Stimulated activated CD4-positive, alpha-beta T cell treated with anti-CD3 and anti-CD28 coated beads, Interleukin-12 subunit alpha, Interleukin-12 subunit beta, amount 100 ng/mL, for 48 hours (primary cell): ENCODE results near the gene DLGAP4.
"Not testable (repeated sequence)": the region's sequence is repeated elsewhere in the genome, so short reads cannot be mapped to it uniquely, and the experiment has no call there.

Experiments used
- DNase-seq, 3 donors: peaks; one replicate each; pipeline ENCODE4 v3.0.0-alpha.2; 2020; ENCODE audit warnings: low read depth in 2 of 3, low spot score in 1 of 3

DLGAP4 gene

GRCh38 chr20:36377348-36378326 is 71.5 kb downstream of the DLGAP4 start:
- no peak for DNase-seq

GRCh38 chr20:36378686-36379085 is 72.5 kb downstream of the DLGAP4 start:
- DNase-seq, result no peak

DNA sequence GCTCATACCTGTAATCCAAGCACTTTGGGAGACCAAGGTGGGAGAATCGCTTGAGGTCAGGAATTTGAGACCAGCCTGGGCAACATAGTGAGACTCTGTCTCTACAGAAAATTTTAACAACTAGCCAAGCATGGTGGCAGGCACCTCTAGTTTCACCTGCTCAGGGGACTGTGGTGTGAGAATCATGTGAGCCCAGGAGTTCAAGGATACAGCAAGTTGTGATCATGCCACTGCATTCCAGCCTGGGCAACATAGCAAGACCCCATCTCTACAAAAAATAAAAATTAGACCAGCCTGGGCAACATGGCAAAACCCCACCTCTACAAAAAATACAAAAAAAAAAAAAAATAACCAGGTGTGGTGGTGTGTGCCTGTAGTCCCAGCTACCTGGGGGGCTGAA is 73.8 kb downstream of the DLGAP4 start:
- DNase-seq, result not testable (repeated sequence)

DNA sequence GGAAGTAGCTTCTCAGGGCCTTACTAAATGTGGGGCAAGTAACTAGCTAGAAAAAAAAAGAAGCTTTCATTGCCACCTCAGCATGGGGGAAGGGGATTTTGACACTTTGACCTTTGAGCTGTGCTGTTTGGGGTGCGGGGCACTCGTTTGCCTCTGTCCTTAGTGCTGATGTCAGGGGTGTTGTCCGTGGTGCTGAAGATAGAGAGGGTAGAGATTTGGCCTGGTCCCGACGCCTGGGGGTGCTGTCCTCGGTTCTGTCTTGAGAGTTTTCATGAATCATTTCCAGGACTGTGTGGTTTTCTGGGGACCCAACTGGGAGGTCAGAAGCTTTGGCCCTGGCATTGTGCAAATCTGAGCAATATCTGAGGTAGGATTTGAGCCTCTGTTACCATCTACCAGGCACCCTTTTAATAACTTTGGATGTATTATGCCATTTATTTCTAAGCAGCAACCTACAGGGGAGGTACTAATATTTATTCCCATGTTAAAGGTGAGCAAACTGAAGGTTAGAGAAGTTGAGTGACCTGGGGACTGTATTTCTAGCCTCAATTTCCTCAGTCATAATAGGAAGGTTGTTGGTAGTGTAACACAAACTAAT is 78.0 kb downstream of the DLGAP4 start:
- peak; percentile 5 to 52 (median 14) for DNase-seq

DNA sequence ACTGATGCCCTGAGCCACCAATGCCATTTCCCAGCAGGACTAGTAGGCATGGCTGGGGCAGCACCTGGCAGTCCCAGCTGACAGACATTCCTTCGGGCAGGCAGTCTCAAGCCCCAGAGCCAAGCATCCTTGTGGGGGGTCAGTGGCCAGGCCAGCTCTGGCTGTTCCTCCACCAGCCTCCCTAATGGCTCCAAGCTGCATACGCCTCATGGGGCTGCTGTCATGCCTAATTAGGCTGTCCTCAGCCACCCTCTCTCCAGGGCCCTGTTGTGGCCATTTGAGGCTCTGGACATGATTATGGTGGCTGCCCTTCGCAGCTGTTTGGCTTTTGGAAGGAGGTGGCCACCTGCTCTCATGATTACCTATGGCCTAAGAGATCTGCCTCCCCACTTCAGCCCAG is 79.4 kb downstream of the DLGAP4 start:
- no peak for DNase-seq

DNA sequence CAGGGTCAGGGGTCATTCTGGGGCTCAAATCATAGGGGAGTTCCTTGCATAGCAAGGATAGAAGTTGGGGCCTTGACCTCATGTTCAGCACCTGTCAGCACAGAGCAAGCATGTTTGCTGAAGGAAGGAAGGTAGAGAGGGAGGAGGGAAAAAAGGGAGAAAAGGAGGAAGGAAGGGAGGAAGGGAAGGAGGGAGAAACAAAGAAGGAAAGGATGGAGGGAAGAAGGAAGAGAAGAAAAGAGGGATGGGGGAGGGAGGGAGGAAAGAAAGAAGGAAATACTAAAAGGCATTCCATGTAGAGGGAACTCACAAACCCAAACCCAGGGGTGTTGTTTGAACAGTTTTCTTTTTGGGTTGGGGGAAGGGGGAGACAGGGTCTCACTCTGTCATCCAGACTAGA is 80.1 kb downstream of the DLGAP4 start:
- no peak for DNase-seq

DNA sequence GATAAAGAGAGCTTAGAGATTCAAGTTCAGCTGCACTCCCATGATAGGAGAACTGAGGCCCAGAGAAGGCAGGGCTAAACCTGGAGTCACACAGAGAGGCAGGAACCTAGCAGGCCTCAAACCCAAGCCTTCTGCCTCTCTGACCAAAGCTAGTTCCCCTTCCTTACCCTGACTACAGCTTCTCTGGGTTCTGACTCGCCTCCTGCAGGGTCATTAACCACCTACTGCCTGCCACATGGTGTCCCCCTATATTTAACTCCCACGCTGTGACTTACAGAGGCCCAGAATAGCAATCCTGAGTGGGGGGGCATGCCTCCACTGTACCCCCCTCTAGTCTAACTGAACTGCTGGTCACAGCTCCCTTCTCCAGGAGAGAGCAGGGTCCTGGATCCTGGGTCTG is 84.1 kb downstream of the DLGAP4 start:
- DNase-seq, result no peak

GRCh38 chr20:36390719-36391415 is 84.7 kb downstream of the DLGAP4 start:
- no peak for DNase-seq

DNA sequence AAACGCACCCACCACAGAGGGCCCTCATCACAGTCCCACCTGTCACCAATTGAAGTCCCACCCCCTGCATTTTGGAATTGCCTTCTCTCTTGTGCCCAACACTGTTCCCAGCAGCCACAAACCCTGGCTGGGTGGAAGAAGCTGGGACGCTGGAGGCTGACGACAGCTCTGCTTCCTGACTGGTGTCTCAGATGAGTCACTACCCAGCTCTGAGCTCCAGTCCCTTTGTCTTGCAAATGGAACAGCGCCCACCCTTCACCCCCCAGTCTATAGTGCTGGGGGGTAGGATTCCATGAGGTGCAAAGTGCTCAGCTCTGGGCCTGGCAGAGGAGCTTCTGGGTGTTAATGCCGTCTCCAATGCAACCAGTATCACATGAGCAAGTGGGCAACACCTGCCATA is 85.3 kb downstream of the DLGAP4 start:
- no peak for DNase-seq

GRCh38 chr20:36391955-36392354 is 85.8 kb downstream of the DLGAP4 start:
- no peak for DNase-seq

DNA sequence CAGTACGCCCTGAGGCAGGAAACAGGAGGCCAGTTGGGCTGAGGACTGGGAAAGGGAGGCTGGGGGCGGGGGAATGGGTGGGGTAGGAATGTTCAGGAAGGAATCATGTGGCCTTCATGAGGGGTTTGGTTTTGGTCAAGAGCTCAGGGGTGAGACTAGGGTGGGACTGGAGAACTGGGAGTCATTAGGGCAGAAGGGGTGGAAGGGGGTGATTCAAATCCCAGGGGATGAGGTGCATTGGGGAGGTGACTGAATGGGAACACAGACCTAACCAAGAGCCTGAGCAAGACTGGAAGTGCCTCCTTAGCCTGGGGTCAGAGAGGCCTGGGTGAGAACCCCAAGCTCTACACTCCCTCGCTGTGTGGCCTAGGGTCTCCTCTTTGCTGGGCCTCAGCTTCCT is 86.8 kb downstream of the DLGAP4 start:
- no peak for DNase-seq

GRCh38 chr20:36394340-36394965 is 88.3 kb downstream of the DLGAP4 start:
- DNase-seq, result no peak

DNA sequence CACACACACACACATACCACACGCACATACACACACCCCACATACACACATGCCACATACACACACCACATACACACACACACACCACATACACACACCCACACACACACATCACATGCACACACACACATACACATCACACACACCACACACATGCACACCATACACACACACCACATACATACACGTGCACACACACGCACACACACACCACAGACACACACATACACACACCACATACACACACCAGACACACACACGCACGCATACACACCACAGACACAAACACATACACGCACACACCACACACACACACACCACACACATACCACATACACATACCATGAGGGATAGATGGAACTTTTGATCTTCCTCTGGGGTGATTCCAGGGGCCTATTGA is 90.2 kb downstream of the DLGAP4 start:
- DNase-seq, result no peak

GRCh38 chr20:36396847-36397630 is 90.9 kb downstream of the DLGAP4 start:
- no peak for DNase-seq

GRCh38 chr20:36398515-36398914 is 92.4 kb downstream of the DLGAP4 start:
- no peak for DNase-seq

DNA sequence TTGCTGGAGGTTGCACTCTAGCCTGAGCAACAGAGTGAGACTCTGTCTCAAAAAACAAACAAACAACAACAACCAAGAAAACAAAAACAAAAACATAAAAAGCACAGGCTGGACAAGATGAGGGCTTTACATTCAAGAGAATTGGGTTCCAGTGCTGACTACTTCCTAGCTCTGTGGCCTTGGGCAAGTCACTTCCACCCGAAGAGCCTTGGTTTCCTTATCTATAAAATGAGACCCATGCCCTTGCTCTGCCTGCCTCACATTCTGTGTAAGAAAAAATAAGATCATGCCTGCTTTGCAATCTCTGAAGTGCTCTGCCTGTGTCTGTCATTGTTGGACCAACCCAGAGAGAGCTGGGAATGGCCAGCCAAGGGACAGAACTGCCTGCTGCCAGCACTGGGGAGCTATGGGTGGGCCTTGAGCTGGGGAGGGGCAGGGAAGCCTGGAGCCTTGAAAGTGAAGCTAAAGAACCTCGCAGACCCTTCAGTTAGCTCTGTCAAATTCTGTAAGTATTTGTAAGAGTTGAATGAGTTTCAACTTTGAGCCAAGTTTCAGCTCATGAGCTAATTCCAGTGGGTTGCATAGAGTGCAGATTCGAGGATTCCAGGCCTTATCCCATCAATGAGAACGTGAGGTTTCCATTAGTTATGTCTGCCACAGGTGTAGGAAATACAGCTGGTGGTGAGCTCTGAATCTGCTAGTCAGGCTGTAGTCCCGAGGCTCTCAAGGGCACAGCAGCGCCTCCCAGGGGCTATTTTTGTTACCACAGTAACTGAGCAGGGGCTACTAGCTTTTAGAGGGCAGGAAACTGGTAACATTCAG is 93.2 kb downstream of the DLGAP4 start:
- DNase-seq, result peak; percentile 20 to 47 (median 28)

DNA sequence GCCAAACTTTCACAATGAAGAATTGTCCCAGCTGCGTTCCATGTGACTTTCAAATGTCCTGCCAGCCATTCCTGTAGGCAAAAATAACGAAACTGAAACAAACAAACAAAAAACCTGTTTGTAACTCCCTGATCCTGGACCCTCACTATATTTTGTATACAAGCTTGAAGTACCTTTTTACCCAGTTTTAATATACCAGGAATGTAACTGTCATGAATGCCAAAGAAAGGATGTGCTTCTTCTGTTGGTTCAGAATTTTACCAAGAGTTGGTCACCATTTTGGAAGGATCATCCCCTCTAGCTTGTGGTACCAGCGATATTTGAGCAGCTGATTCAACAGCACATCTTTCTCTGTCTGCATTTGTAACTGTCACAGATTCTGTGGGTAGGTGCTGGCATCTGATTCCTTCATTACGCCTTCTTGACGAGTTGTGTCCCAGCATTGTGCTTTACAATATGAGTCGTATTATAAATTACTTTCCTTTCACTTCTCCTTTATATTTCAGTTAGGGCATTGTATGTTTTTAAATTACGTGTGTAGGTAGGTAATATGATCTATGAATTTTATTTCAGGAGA is 93.9 kb downstream of the DLGAP4 start:
- DNase-seq, result no peak

GRCh38 chr20:36400909-36401735 is 95.0 kb downstream of the DLGAP4 start:
- DNase-seq, result no peak

DNA sequence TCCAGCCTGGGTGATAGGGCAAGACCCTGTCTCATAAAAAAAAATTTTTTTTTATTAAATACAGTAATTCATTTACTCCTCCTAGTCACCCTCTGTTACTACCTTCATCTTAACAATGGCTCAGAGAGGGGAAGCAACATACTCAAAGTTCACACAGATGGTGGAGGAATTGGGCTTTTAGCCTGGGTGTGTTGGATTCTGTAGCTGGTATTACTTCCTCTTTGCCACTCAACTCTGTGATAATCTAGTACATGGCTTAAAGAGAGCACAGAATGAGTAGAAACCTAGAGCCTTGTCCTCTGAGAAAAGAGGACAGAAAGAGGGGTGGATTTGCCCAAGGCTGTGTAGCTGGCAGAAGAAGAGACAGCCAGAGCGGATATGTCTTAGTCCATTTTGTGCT is 96.6 kb downstream of the DLGAP4 start:
- DNase-seq, result no peak
